Endodermal cell (in vitro differentiated cells): ENCODE data around the gene S100P. TPM values are rescaled to one million over a fixed set of nuclear protein-coding genes. Genes with fewer than 3 reads are reported as not detected.

Experiments
- DNase-seq: peaks from one replicate; pipeline ENCODE4 v3.0.0-alpha.2; 2017
- H3K27ac ChIP-seq: 2 replicates; pipeline ENCODE4 v1.5.1; 2013; ENCODE audit warnings: mild to moderate bottlenecking, low read depth, low read length, moderate library complexity
- H3K27me3 ChIP-seq: 2 replicates; pipeline ENCODE4 v1.6.1; 2013; ENCODE audit warnings: mild to moderate bottlenecking, low read length, moderate library complexity; ENCODE audit not compliant: insufficient read depth, control insufficient read depth, poor library complexity, severe bottlenecking
- H3K36me3 ChIP-seq: 2 replicates; pipeline ENCODE4 v1.7.0; 2013; ENCODE audit warnings: mild to moderate bottlenecking, low read length, moderate library complexity; ENCODE audit not compliant: control insufficient read depth, insufficient read depth
- H3K4me1 ChIP-seq: one replicate; pipeline ENCODE4 v1.7.0; 2013; ENCODE audit warnings: low read length; ENCODE audit not compliant: control insufficient read depth, insufficient read depth
- H3K4me3 ChIP-seq: 2 replicates; pipeline ENCODE4 v1.5.1; 2013; ENCODE audit warnings: mild to moderate bottlenecking, low read length, moderate library complexity
- H3K9ac ChIP-seq: 2 replicates; pipeline ENCODE4 v1.6.1; 2013; ENCODE audit warnings: mild to moderate bottlenecking, low read length, moderate library complexity; ENCODE audit not compliant: poor library complexity, severe bottlenecking; ENCODE audit errors: extremely low read depth
- H3K9me3 ChIP-seq: 2 replicates; pipeline ENCODE4 v1.6.1; 2013; ENCODE audit warnings: mild to moderate bottlenecking, low read length, moderate library complexity; ENCODE audit not compliant: control insufficient read depth
- H3K27ac Mint-ChIP-seq: 2 replicates; pipeline ENCODE4 v1.8.0; 2020; ENCODE audit warnings: mixed read lengths
- H3K27me3 Mint-ChIP-seq: 2 replicates; pipeline ENCODE4 v1.8.0; 2021; ENCODE audit warnings: mild to moderate bottlenecking, mixed read lengths; ENCODE audit not compliant: insufficient read depth
- H3K36me3 Mint-ChIP-seq: 2 replicates; pipeline ENCODE4 v1.8.0; 2020; ENCODE audit warnings: low read depth, mixed read lengths
- H3K4me1 Mint-ChIP-seq: 2 replicates; pipeline ENCODE4 v1.8.0; 2020; ENCODE audit warnings: mixed read lengths
- H3K4me3 Mint-ChIP-seq: 2 replicates; pipeline ENCODE4 v1.8.0; 2020; ENCODE audit warnings: mild to moderate bottlenecking, moderate library complexity, mixed read lengths
- H3K9me3 Mint-ChIP-seq: 2 replicates; pipeline ENCODE4 v1.8.0; 2020; ENCODE audit warnings: mild to moderate bottlenecking, mixed read lengths
- CTCF ChIP-seq: fragments of 200-600 bp; sonication (generic); conservative IDR thresholded peaks from 2 replicates; pipeline ENCODE4 v1.5.0; 2021; ENCODE audit warnings: antibody characterized with exemption, mild to moderate bottlenecking
- WGBS, 2 experiments: methylation state at CpG; one replicate each; pipeline versions ENCODE4 v1.1.5 to v1.1.7; 2013; ENCODE audit warnings: missing lambda C conversion rate in 2 of 2, mixed read lengths in 1 of 2; ENCODE audit not compliant: insufficient coverage in 1 of 2, insufficient read length in 1 of 2; 5-methylcytosine and 5-hydroxymethylcytosine counted together
- total RNA-seq, 2 donors: library from RNA; stranded (reverse); fragmentation: NEBNext Ultra II Directional in 1 of 2; extraction: Animal tissue kit (Norgen Biotek cat#: 25700) in 1 of 2; gene quantifications; 2 replicates in 1 of 2; 3 replicates in 1 of 2; pipeline ENCODE4 v1.2.1, GENCODE V29; 2021

Gene S100P
- total RNA-seq, 2 donors from 2014 or later: not detected

GRCh38 chr4:6696611-6697010 is 2.9 kb downstream of the S100P start:
- no peak overlapping the region for H3K4me3 Mint-ChIP-seq
- Histone ChIP-seq H3K9me3 (no peaks in the 10 kb centered on the region), H3K27ac (no peak overlapping the region), H3K4me1 (no peaks in the 10 kb centered on the region), H3K27me3 (no peaks in the 10 kb centered on the region), H3K9ac (no peak overlapping the region), H3K36me3 (peaks cover 20% of the 10 kb centered on the region), H3K4me3 (no peak overlapping the region)
- H3K9me3 Mint-ChIP-seq: peaks cover 3% of the 10 kb centered on the region
- H3K4me1 Mint-ChIP-seq: no peaks in the 10 kb centered on the region
- TF ChIP-seq CTCF: no peak
- peaks cover 20% of the 10 kb centered on the region for H3K36me3 Mint-ChIP-seq
- WGBS, 2 experiments: 92 to 95% methylated on average over 7 to 8 of the region's 8 CpGs
- no peak for DNase-seq
- H3K27me3 Mint-ChIP-seq: no peaks in the 10 kb centered on the region
- no peak overlapping the region for H3K27ac Mint-ChIP-seq

DNA sequence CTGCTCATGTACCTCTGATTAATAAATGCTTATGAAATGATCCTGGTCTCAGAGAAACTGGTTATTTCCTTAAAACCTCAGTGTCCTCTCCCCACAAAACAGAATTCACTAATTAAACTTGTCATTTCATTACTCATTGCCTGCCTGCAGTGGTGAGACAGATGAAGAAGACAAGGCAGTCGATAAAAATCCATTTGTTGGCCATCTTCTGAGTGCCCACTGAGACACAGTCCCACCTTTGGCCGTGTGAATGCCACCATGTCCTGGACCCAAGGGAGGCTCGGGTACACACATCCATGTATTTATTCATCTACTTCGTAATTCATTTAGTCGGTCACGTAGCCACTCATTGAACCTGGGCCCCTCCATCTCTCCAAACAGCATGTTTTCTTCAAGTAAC is 3.5 kb downstream of the S100P start:
- H3K9me3 Mint-ChIP-seq: peaks cover 8% of the 10 kb centered on the region
- H3K27ac ChIP-seq: no peak overlapping the region
- no peak overlapping the region for H3K27ac Mint-ChIP-seq
- no peaks in the 10 kb centered on the region for H3K4me1 ChIP-seq
- WGBS, 2 experiments: 96 to 98% methylated on average over 5 to 6 of the region's 6 CpGs
- no peak for DNase-seq
- no peak overlapping the region for H3K4me3 Mint-ChIP-seq
- no peak overlapping the region for H3K9ac ChIP-seq
- peaks cover 25% of the 10 kb centered on the region for H3K36me3 ChIP-seq
- H3K4me1 Mint-ChIP-seq: no peaks in the 10 kb centered on the region
- H3K36me3 Mint-ChIP-seq: peaks cover 25% of the 10 kb centered on the region
- H3K27me3 Mint-ChIP-seq: no peaks in the 10 kb centered on the region
- no peaks in the 10 kb centered on the region for H3K27me3 ChIP-seq
- TF ChIP-seq CTCF: no peak
- H3K9me3 ChIP-seq: peaks cover 5% of the 10 kb centered on the region
- no peak overlapping the region for H3K4me3 ChIP-seq

GRCh38 chr4:6699388-6699787 is 5.7 kb downstream of the S100P start:
- Mint-ChIP-seq H3K4me3 (no peak overlapping the region), H3K9me3 (peaks cover 30% of the 10 kb centered on the region), H3K36me3 (peaks cover 47% of the 10 kb centered on the region), H3K27me3 (no peaks in the 10 kb centered on the region), H3K4me1 (no peaks in the 10 kb centered on the region), H3K27ac (no peak overlapping the region)
- peaks cover 42% of the 10 kb centered on the region for H3K36me3 ChIP-seq
- no peak for DNase-seq
- H3K4me1 ChIP-seq: no peaks in the 10 kb centered on the region
- WGBS, 2 experiments: 93 to 100% methylated on average over 5 of the region's 5 CpGs
- H3K27ac ChIP-seq: no peak overlapping the region
- no peak for TF ChIP-seq CTCF
- H3K9me3 ChIP-seq: peaks cover 22% of the 10 kb centered on the region
- H3K4me3 ChIP-seq: no peak overlapping the region
- no peaks in the 10 kb centered on the region for H3K27me3 ChIP-seq
- no peak overlapping the region for H3K9ac ChIP-seq
